Measurements from ENCODE around the gene KRT79. TPM values are rescaled to one million over a fixed set of nuclear protein-coding genes. Genes with fewer than 3 reads are reported as not detected.

The KRT79 gene
- total and polyA plus RNA-seq, 9 of the 15 experiments (the other 6 are each of a cell fraction or from before 2014, with no cell fraction given): 0.03 to 2.3 (median 0.23) TPM; not detected in 2

DNA sequence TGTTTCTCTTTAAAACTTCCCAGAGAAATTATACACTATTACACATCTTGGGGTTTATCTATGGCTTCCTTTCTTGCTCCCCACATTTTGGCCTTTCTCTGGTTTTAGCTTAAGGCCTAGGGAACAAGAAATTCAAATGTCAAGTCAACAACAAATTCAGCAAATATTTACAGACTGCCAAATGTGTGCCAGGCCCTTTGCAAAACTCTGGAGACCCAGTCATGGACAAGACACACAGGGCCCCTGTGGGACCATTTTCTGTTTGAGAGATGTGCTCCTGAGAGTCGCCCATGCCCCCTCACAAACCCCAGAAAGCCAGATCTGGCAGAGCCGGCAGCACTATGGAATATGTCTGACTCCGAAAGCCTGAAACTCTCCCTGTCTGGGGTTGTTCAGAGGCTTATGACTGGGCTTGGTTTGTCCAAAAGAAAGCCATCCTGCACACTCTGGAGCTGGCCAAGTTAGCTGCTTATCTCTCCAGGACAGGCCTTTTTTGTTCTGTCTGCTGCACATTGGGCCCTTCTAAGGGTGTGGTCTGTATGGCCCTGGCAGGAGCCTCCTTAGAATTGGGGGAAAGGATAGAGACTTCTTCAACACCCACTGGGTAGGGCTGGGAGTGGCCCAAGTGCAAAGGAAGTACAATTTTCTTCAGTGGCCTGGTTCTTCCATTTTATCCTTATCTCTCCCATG, 37.1 kb downstream of the KRT79 start (continued):
- no peak for TF ChIP-seq E2F8 (IDR thresholded peaks at IDR 0.05; ENCODE audit: low read depth, partially characterized antibody)
- TF ChIP-seq ATF1 (CRISPR knock-in tag; IDR thresholded peaks at IDR 0.05): no peak
- TF ChIP-seq ATF1 (tag; IDR thresholded peaks at IDR 0.05): no peak
- TF ChIP-seq, protein P1, sequence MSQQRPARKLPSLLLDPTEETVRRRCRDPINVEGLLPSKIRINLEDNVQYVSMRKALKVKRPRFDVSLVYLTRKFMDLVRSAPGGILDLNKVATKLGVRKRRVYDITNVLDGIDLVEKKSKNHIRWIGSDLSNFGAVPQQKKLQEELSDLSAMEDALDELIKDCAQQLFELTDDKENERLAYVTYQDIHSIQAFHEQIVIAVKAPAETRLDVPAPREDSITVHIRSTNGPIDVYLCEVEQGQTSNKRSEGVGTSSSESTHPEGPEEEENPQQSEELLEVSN (IDR thresholded peaks at IDR 0.05; ENCODE audit: borderline replicate concordance in 1 of 2, extremely low read depth in 1 of 2, insufficient read depth in 1 of 2, insufficient read length in 1 of 2, low read depth in 1 of 2, low read length in 1 of 2, poor library complexity in 1 of 2, severe bottlenecking in 1 of 2): no peak
- no peak for TF ChIP-seq ZBTB5 (IDR thresholded peaks at IDR 0.05)
- TF ChIP-seq SMARCC2 (IDR thresholded peaks at IDR 0.05; ENCODE audit: low read depth): peak; percentile 55; the same call in 1 of the 2 replicates
- no peak for TF ChIP-seq BMI1 (IDR thresholded peaks at IDR 0.05; ENCODE audit: low read length)
- TF ChIP-seq HNRNPL (IDR thresholded peaks at IDR 0.05; ENCODE audit: low read depth, low read length): 0 out of 2 replicates have a peak, but pooled peaks have one; percentile 29
- TF ChIP-seq, protein P2, sequence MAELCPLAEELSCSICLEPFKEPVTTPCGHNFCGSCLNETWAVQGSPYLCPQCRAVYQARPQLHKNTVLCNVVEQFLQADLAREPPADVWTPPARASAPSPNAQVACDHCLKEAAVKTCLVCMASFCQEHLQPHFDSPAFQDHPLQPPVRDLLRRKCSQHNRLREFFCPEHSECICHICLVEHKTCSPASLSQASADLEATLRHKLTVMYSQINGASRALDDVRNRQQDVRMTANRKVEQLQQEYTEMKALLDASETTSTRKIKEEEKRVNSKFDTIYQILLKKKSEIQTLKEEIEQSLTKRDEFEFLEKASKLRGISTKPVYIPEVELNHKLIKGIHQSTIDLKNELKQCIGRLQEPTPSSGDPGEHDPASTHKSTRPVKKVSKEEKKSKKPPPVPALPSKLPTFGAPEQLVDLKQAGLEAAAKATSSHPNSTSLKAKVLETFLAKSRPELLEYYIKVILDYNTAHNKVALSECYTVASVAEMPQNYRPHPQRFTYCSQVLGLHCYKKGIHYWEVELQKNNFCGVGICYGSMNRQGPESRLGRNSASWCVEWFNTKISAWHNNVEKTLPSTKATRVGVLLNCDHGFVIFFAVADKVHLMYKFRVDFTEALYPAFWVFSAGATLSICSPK (IDR thresholded peaks at IDR 0.05; ENCODE audit: borderline replicate concordance): no peak
- no peak for TF ChIP-seq ZSCAN29 (IDR thresholded peaks at IDR 0.05)
- TF ChIP-seq TRIM24 (IDR thresholded peaks at IDR 0.05): peak; percentile 42 to 63; a peak in 3 of 4 replicates
- TF ChIP-seq SAFB (IDR thresholded peaks at IDR 0.05; ENCODE audit: borderline replicate concordance, low read depth, low read length): no peak
- TF ChIP-seq PHB2 (IDR thresholded peaks at IDR 0.05; ENCODE audit: low read depth): 0 out of 2 replicates have a peak, but pooled peaks have one; percentile 53
- peak in 1 of 2 experiments; percentile 93; a peak in 2 of 4 replicates for TF ChIP-seq UBTF (IDR thresholded peaks at IDR 0.05; ENCODE audit: borderline replicate concordance in 1 of 2, low read depth in 2 of 2, low read length in 2 of 2)
- TF ChIP-seq TARDBP (IDR thresholded peaks at IDR 0.05): peak; percentile 59; the same call in 1 of the 2 replicates
- TF ChIP-seq SRF (CRISPR knock-in tag; IDR thresholded peaks at IDR 0.05): peak in 1 of 2 experiments; percentile 64; a peak in 1 of 4 replicates
- TF ChIP-seq DPF2 (IDR thresholded peaks at IDR 0.05): peak; percentile 94
- TF ChIP-seq CREM (IDR thresholded peaks at IDR 0.05; ENCODE audit: low read depth): peak; percentile 39; the same call in 1 of the 2 replicates

Data from K562 (cell line).